Cardiac muscle cell (in vitro differentiated cells and primary cell): ENCODE data around the gene SCARB1. TPM values are rescaled to one million over a fixed set of nuclear protein-coding genes. Genes with fewer than 3 reads are reported as not detected.

Source experiments
- DNase-seq, 2 donors: peaks; one replicate each; pipeline versions ENCODE4 v3.0.0 to v3.0.0-alpha.2; 2010 to 2017; ENCODE audit warnings: low read depth in 1 of 2, low spot score in 1 of 2
- H3K27ac ChIP-seq: fragments of 200-600 bp; sonication (generic); 2 replicates; pipeline ENCODE4 v1.5.1; 2016
- H3K27me3 ChIP-seq: fragments of 200-600 bp; sonication (generic); 2 replicates; pipeline ENCODE4 v1.6.0; 2016; ENCODE audit warnings: control low read depth
- H3K36me3 ChIP-seq: fragments of 200-600 bp; sonication (generic); 2 replicates; pipeline ENCODE4 v1.5.1; 2016; ENCODE audit warnings: control low read depth
- H3K4me1 ChIP-seq: fragments of 200-600 bp; sonication (generic); 2 replicates; pipeline ENCODE4 v1.8.1; 2017; ENCODE audit warnings: low read depth, mild to moderate bottlenecking, mixed run types
- H3K4me3 ChIP-seq: fragments of 200-600 bp; sonication (generic); 2 replicates; pipeline ENCODE4 v1.5.1; 2016; ENCODE audit warnings: mild to moderate bottlenecking
- H3K9me3 ChIP-seq: fragments of 200-600 bp; sonication (generic); 2 replicates; pipeline ENCODE4 v1.5.1; 2017; ENCODE audit warnings: low read depth, mild to moderate bottlenecking, control low read depth
- polyA plus RNA-seq: library from polyadenylated mRNA; unstranded; fragments of >200 nt; fragmentation: Nextera tagmentation; extraction: Ambion mirVana; gene quantifications from 2 replicates; pipeline ENCODE4 v1.2.1, GENCODE V29; 2016
- total RNA-seq: library from RNA; depleted of rRNA; stranded (reverse); fragments of >200 nt; gene quantifications from 2 replicates; pipeline ENCODE4 v1.2.3, GENCODE V29; 2016
- TF ChIP-seq, protein P1 (sequence below): IDR thresholded peaks from 2 replicates; pipeline ENCODE4 v1.5.1; 2012; ENCODE audit warnings: low read depth, mild to moderate bottlenecking, low read length

Gene SCARB1
- total and polyA plus RNA-seq, 2 experiments from 2014 or later = 37.7 to 42.5 TPM

DNA sequence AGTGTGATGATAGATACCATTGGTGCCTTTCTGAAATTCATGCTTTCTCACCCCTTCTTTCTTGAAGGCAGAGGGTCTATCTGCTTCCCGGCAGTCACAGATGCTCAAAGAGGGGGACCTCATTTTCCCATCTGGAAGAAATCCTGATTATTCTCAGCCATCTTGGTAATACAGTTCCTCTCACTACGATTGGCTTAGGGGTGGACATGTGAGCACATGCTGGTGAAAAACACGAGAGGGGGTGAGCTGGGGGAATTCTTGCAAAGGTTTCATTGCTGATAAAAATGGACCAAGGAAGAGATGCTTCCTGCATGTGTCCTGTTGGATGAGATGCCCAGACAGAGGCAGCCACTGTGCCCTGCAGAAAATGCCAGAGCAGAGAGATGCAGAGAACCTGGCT lies 13.8 kb upstream of the SCARB1 start:
- H3K9me3 ChIP-seq = no peaks in the 10 kb centered on the region
- H3K4me3 ChIP-seq = no peak overlapping the region
- H3K27me3 ChIP-seq = no peaks in the 10 kb centered on the region
- no peaks in the 10 kb centered on the region for H3K36me3 ChIP-seq
- DNase-seq = no peak
- H3K4me1 ChIP-seq = peaks cover 4% of the 10 kb centered on the region
- TF ChIP-seq, protein P1, sequence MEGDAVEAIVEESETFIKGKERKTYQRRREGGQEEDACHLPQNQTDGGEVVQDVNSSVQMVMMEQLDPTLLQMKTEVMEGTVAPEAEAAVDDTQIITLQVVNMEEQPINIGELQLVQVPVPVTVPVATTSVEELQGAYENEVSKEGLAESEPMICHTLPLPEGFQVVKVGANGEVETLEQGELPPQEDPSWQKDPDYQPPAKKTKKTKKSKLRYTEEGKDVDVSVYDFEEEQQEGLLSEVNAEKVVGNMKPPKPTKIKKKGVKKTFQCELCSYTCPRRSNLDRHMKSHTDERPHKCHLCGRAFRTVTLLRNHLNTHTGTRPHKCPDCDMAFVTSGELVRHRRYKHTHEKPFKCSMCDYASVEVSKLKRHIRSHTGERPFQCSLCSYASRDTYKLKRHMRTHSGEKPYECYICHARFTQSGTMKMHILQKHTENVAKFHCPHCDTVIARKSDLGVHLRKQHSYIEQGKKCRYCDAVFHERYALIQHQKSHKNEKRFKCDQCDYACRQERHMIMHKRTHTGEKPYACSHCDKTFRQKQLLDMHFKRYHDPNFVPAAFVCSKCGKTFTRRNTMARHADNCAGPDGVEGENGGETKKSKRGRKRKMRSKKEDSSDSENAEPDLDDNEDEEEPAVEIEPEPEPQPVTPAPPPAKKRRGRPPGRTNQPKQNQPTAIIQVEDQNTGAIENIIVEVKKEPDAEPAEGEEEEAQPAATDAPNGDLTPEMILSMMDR = no peak
- no peak overlapping the region for H3K27ac ChIP-seq

DNA sequence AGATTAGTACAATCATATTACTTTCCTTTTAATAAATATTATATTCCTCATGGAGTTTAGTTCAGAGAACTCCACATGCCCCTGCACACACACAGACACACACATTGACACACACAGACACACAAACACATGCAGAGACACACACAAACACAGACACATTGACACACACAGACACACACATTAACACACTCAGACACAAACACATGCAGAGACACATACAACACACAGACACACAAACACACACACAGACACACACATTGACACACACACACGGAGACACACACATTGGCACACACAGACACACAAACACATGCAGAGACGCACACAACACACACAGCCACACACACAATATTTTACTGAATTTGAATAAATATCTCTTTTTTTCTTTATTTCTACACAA lies 12.5 kb upstream of the SCARB1 start:
- TF ChIP-seq, protein P1 = no peak
- Histone ChIP-seq H3K36me3 (no peaks in the 10 kb centered on the region), H3K9me3 (no peaks in the 10 kb centered on the region), H3K4me1 (peaks cover 4% of the 10 kb centered on the region), H3K4me3 (no peak overlapping the region), H3K27ac (no peak overlapping the region), H3K27me3 (no peaks in the 10 kb centered on the region)
- DNase-seq = no peak

DNA sequence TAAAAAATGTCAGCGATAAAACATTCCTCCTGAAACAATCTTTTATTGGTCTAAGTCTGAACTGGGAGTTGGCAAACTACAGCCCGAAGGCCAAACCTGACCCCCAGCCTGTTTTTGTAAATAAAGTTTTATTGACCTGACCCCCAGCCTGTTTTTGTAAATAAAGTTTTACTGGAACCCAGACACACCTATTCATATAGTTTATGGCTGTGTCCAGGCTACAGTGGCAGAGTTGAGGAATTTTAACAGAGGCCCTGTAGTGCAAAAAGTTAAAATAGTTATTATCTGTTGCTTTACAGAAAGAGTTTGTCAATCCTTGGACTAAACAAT lies 12.1 kb upstream of the SCARB1 start:
- TF ChIP-seq, protein P1 = no peak
- no peaks in the 10 kb centered on the region for H3K9me3 ChIP-seq
- no peak for DNase-seq
- H3K4me1 ChIP-seq = peaks cover 4% of the 10 kb centered on the region
- H3K36me3 ChIP-seq = no peaks in the 10 kb centered on the region
- no peak overlapping the region for H3K27ac ChIP-seq
- no peak overlapping the region for H3K4me3 ChIP-seq
- H3K27me3 ChIP-seq = no peaks in the 10 kb centered on the region

DNA sequence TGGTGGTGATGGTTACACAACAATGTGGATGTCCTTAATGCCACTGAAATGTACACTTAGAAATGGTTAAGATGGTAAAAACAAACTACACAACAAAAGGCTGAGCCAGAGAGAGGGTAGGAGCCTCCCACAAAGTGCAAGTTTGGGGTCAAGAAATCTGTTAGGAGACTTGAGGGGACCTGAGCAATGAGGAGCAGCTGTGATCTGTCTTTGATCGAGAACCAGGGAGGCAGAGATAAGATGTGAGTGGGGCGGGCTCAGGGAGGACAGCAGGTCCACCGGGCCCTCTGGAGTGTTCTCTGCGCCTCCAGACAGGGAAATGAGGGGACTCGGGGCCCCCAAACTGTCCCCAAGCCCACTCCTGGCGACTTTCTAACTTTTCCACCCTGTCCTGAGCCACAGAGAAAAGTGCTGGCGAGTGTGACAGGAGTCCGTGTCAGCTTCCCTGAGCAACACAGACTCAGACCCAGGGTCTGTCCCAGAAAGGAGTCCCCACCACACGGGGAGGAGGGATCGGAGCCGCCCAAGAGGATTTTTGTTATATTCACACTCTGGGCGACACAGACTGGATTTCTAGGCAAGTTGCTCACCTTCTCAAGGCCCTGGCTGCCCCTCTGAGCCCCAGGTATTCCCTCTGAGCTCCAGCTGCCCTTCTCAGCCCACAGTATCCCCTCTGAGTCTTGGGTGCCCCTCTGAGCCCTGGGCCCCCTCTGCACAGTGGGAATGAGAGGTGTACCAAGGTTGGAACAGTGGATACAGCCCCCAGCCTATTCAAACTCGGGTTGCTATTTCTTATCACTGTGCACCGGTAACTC lies 11.5 kb upstream of the SCARB1 start:
- no peaks in the 10 kb centered on the region for H3K9me3 ChIP-seq

DNA sequence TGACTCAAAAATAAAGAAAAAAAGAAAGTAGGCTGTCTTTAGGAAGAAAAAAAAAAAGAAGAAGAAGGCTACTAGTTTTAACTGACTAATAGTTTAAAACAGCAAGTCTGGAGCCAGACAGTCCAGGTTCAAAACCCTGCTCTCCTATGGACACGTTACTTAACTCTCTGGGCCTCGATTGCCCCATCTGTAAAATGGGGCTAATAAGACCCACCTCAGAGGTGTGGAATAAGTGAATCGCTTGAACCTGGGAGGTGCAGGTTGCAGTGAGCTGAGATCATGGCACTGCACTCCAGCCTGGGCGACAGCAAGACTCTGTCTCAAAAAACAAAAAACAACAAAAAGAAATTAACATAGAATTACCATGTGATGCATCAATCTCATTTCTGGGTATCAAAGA lies 10.5 kb upstream of the SCARB1 start:
- H3K27me3 ChIP-seq = no peaks in the 10 kb centered on the region
- no peak overlapping the region for H3K4me3 ChIP-seq
- no peaks in the 10 kb centered on the region for H3K36me3 ChIP-seq
- TF ChIP-seq, protein P1 = no peak
- H3K9me3 ChIP-seq = no peaks in the 10 kb centered on the region
- no peak for DNase-seq
- H3K27ac ChIP-seq = no peak overlapping the region
- H3K4me1 ChIP-seq = peaks cover 4% of the 10 kb centered on the region

More for the DNA sequence above, 11.5 kb upstream of the SCARB1 start:
- no peak overlapping the region for H3K27ac ChIP-seq
- peaks cover 4% of the 10 kb centered on the region for H3K4me1 ChIP-seq
- H3K4me3 ChIP-seq = no peak overlapping the region
- TF ChIP-seq, protein P1 = no peak
- H3K36me3 ChIP-seq = no peaks in the 10 kb centered on the region
- DNase-seq = no peak
- no peaks in the 10 kb centered on the region for H3K27me3 ChIP-seq
